ENCODE measurements around the gene MRPL20.
"Not testable (repeated sequence)": the region's sequence is repeated elsewhere in the genome, so short reads cannot be mapped to it uniquely, and the experiment has no call there.

MRPL20 gene

DNA sequence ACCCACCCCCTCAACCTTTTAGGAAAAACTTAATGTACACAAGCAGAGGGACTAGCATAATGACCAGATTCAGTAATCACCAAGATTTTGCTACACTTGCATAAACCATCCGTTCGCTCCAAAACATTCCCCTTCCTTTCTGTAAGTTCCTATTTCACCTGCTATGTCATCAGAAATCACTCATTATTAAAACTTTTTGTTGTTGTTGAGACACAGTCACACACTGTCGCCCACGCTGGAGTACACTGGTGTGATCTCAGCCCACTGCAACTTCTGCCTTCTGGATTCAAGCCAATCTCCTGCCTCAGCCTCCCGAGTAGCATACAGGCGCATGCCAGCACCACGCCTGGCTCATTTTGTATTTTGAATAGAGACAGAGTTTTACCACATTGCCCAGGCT is 3.4 kb downstream of the MRPL20 start:
- no peak for DNase-seq

DNA sequence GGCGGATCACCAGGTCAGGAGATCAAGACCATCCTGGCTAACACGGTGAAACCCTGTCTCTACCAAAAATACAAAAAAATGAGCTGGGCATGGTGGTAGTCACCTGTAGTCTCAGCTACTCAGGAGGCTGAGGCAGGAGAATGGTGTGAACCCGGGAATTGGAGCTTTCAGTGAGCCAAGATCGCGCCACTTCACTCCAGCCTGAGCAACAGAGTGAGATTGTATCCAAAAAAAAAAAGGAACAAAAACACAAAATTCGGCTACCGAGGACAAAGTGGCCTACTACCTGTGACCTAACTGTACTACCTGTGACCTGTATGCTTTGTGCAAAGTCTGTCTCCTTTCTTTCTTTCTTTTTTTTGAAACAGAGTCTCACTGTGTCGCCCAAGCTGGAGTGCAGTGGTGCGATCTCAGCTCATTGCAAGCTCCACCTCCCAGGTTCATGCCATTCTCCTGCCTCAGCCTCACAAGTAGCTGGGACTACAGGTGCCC is 4.1 kb downstream of the MRPL20 start:
- not testable (repeated sequence) for DNase-seq

DNA sequence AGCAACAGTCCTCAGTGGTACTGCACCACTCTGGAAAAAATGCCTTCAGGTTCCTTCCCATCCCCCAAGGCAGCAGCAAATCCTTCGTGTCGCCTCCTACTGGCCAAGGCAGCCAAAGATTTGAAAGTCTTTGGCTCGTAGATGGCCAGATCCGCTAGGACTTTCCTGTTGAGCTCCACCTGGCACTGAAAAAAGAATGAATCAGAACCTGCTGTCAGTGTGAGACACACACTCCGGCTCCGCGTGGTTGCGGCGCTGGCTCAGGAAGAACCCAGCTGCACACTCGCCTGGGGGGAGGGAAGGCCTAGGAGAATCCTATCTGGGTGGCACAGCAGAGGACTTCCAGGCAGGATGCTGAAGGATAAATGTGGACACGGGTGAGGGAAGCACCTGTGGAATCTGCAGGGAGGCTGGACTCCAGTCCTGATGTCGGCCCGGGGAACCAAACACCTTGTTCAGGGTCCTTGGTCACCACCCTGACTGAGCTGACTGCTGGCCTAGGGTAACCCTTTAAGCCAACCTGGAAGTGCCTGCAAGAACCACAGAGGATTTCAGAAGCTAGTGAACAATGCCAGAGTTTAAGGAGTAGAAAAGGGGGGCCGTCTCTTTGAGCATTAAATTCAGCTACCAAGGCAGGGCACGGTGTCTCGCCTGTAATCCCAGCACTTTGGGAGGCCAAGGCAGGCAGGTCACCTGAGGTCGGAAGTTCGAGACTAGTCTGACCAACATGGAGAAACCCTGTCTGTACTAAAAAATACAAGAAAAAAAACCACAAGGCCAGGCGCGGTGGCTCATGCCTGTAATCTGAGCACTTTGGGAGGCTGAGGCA is 4.8 kb downstream of the MRPL20 start:
- DNase-seq: no peak

DNA sequence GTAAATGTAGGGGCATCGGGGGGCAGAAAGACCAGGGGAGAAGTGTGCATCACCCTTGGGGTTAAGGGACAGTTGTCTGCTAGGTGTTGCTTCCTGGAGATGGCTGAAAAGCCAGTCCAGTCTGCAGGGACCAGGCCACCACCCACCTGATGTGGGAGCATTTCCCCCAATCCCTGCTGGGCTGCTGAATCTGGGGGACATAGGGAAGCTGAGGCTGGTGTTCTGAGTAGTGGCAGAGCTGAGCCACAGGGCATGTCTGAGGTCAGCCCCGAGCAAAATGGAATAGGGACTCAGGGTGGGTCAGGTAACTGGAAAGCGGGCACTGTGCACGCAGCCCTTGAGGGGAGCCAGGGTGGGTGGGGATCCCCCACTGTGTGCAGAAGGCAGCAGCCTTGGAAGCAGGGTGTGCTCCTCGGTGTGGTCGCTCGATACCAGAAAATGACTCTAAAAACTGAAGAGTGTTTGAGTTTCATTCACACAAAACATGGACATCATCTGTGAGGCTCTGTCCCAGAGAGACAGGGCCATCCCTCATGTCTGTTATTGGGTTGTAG is 5.6 kb downstream of the MRPL20 start:
- DNase-seq: no peak

DNA sequence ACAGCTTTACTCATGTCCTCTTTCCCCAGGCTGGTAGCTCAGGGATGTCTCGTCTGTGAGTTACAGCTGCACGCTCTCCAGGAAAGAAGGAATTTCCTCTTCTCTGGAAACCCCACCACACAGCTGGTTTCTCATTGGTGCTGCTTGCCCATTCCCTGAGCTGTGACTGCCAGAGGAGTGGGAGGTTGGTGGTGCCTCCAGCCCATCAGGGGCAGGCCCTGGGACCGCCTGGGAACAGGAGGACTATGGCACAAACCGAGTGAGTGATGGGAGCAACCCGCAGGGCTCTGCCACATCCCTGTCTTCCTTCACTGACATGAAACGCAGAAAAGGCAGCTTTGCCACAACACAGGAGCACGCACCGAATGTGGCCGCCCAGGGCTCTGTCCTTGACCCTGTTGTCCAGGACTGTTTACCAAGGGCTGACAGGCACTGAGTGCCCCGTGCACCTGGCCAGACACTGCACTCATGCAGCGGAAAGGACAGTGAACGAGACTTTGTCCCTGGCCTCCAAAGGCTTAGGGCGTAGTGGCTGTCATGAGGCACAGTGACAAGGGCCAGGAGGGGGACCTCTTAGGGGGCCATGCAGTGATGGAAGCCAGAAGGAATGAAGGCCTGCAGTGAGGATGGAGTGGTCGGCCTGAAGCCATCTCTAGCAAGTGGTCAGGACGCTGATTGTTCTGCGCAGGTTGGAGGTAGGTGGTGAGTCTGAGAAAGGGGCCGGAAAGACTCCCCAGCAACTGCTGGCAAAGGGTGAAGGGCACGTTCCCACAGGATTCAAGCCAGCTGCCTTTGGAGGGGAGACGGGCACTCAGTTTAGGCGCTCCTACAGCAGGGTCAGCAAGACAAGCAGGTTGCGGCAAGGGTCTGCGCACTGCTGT is 6.3 kb downstream of the MRPL20 start:
- no peak for DNase-seq

DNA sequence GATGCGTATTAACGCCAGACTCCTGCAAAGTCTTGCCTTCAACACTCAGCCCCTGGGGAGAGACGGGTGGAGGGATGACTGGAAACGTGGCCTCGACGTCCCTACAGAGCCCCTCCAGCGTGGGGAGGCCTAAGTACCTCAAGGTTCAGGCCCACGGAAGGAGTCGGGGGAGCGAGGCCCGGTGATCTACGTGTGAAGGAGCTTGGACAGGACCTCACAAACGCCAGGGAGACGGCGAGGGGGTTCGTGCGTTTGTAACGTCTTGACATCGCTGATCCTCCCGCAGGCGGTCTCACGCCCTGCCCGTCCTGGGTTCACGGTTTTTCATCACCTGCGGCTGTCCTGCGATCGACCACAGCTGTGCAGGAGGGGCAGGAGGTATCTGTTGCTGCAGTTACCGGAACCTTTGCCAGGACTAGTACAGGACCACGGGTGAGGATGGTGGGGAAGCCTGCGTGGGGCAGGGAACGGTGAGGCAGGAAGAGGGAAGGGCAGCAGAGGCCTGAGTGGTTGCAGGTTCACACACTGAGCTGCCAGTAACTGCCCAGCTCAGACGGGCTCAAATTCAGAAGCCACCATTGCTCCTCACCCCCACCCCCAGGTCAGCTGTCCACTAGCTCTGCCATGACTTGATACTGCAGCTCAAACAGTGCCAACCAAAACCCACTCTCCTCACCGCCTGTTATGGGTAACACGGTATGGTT is 7.1 kb downstream of the MRPL20 start:
- no peak for DNase-seq

DNA sequence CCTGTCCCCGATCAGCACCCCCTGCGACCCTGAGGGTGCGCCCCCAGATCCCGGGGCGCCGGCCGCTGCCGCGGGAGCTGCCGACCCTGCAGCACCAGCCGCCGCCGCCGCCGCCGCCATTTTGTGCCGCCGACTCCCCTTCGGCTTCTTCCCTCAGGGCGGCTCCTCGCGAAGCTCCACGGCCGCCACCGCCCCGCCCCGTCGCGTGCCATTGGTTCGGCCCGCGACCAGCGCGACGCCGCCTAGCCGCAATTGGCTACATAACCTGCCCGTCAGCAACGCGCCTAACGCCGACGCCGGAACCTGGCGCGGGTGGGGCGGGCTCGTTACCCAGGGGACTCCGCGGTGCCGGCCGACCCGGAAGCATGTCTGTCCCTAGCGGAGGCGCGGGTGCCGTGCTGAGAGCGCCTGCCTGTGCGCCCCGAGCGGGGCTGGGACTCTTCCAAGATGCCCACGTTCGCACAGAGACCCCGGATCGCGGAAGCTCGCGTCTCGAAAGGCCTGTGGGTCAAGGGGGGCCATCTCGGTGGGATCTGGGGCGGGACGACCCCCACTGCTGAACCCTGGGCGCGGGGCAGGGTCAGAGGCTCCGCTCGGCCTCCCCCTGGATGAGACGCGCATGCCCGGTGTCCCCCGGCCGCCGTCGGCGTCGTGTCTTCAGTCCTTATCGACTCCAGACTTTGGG is 7.8 kb downstream of the MRPL20 start, which contains the start of gene CCNL2:
CCNL2 (minus strand) TSS at position 149 of the 685 bp plus-strand sequence; CDS start at position 120, 29 bp downstream.
- DNase-seq: peak; percentile 94

DNA sequence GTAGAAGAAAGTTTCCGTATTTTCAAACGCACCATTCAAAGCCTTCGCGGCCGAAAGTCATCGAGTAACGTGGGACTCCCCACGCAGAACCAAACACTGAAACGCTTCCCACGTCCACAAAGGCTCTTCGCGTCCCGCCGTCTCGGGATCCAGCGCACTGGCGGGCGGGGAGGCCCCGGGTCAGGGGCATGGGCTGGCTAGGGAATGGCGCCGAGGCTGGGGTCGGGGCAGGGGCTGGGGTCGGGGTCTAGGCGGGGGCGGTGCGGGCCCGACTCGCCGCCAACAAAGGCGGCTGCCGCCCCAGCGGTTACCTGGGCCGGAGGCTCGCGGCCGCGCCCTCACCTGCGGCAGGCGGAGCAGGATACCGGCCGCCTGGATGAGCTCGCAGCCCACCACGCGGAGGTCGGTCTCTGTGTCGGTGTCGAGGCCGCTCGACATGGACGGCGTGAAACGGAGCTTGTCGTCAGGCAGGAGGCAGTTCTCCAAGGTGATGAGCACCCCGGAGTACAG is 8.4 kb downstream of the MRPL20 start:
- no peak for DNase-seq

DNA sequence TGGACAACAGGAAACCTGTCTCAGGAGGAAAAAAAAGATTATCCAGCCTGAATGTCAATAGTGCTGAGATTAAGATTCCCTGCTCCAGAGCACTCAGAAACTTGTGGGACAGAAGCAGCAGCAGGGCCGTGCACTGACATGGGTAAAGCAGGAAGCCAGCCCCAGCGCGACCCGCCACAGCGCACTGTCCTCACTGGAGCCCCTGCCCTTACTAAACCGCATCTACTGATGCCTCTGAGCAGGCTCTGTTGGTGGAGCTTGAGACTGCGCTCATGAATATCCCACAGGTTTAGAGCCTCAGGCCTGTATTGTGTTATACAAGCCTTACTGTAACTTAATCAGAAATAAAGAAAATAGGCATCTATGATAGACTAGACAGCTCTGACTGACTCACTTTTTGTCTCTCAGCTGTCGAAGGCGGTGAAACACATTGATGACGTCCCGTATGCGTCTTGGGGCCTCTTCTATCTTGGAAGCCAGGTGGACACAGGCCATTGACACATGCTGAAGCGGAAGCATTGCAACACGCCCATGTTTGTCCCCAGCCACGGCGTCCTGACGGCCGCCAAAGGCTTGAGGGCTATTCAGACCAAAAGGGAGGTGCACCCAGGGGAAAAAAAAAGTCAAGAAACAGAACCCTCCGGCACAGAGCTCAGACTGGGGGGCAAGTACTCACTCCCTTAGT is 9.1 kb downstream of the MRPL20 start:
- DNase-seq: no peak

DNA sequence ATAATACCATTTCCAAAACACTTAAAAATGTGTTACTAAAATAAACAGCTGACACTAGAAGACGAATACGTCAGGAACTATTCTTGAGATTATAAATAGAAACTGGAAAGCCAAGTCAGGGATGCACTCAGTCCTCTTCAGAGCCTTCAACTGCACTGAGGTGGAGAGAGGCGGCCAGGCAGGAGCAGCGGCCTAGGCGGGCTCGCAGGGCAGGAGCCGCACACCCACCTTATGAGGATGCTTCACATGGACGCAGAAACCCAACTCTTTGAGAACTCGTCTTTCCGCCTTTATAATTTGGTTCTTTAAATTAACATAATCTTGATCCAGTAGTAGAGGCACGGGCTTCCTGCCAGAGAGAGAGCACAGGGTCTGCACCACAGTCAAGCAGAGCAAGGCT is 11.9 kb downstream of the MRPL20 start:
- DNase-seq: no peak

DNA sequence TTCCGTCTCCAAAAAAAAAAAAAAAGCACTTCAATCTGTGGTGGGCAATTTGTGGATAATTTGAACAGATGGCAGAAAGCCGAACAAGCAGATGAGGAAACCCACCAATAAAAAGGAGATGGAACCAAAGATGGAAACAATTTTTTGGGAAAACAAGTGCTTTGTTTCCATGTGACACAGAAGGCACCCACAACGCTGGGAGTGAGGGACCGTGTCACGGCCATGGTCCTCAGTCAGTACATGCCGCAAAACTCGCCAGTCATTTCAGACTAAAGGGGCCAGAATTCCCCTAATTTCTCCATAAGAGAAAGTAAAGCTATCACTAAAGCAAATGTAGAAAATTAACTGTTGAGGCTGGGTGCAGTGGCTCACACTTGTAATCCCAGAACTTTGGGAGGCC is 13.0 kb downstream of the MRPL20 start:
- DNase-seq: no peak

DNA sequence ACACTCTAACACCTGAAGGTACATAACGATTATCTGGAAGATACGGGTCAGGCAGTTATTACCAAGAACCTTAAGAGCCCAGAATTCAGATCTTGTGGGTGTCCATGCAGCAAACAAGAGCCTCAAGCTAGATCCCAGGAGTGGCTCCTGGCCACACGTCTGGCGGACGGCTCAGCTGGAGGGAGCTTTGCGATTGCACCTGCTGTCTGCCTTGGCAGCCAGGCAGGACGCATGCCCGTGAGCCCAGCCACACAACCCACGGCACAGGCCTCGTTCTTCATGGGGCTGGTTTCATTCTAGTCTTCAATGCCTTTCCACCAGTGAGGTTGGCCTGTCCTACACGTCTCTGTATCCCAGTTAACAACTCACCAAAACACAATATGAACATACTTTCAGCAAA is 13.7 kb downstream of the MRPL20 start:
- no peak for DNase-seq

DNA sequence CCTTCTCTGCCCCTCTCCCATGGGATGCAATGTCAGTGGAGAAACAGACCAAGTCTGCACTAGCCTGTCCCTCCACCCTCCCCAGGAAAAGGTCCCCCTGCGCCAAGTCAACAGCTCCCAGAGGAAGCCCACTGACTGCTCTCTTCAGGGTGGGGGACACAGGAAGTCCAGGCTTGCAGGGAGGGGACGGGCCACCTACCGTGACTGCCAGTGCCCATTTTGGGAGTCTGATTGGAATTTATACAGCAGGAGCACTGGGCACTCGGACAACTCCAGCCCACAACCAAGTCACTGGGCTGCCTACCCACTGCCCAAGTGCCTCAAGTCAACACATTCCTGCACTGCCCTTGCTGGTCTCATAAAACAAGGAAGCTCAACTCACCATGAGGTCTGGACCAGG is 14.1 kb downstream of the MRPL20 start:
- no peak for DNase-seq

DNA sequence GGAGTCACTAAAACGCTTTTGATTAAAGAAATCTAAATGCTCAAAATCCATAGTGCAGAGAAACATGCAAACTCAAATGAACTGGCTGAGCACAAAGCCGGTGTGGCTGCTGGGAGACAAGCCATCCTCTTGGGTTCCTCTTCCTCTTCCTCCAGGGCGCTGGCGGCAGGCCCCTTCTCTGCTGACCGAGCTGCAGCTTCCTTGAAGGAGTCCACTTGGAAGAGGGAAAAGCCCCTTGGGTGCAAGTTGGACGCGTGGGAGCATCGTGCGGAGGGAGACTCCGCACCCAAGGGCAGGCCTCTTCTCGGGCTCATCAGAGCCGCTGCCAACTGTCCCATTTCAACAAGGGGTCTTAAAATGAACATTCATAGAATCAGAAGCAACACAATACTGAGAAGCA is 15.9 kb downstream of the MRPL20 start:
- no peak for DNase-seq

DNA sequence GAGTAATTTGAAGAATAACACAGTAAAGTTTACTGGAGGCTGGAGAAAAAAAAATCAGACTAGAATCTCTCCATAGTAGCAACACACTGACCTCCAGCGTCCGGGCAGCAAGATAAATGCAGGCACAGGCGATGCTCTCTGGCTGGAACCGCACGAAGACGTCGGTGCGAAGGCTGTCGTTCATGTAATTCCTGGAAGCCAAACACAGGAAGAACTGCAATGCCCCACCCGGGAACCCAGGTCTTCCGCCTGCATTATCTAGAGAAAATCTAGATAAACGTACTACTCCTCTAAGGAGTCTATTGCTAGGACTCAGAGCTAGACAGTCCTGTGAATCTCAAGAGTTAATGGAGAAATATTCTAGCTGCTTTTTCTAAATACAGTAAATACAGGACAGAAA is 16.4 kb downstream of the MRPL20 start:
- no peak for DNase-seq

DNA sequence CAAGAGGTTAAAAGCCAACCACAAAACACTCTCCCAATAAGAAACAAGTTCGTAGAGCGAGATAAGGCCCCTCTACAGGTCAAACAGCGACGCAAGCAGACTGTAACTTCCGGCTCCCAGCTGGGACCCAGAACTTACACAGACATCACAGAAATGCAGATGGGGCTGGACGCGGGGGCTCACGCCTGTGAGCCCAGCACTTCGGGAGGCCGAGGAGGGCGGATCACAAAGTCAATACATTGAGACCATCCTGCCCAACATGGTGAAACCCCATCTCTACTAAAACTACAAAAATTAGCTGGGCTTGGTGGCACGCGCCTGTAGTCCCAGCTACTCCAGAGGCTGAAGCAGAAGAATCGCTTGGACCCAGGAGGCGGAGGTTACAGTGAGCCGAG is 19.0 kb downstream of the MRPL20 start:
- no peak for DNase-seq

DNA sequence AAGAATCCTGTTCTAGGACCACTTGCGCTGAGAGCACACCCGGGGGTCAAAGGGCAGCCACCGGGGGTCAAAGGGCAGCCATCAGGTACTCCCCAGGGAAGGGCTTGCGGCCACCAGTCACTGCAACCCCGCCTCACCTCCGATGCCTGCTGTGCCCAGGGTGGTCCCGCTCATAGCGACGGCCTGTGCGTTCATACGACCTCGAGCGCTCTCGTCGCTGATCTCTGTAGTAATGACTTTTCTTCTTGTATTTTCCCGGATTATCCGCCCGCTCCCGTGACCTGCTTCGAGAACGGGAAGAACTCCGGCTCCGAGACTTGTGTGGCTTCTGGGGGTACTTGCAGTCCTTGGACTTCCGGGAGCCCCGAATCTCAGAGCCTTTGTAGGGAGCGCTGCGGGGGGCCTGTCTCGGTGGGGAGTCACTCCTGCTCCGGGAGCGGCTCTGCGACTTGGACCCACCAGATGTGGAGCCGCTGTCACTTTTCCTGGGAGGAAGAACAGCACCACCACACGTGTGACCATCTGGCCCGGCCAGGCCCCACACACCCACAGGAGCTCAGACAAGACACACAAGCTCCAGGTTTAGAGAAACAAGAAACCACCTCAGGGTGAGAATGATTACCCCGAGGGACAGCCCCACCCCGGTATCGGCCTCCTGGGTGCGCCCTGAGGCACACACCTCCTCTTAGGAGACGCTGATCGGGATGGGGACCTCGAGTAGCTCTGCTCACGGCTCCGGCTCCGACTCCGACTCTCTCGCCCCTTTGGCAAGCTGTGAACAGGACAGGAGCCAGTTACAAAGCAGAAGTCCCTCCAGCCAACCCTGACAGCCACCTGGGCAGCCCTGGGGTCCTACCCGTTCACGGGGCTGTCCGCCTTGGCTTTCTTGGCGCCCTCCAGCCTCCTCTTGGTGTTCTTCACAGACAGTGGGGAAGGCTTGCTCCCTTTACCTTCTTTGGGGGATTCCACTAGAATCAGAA is 19.7 kb downstream of the MRPL20 start:
- DNase-seq: no peak

DNA sequence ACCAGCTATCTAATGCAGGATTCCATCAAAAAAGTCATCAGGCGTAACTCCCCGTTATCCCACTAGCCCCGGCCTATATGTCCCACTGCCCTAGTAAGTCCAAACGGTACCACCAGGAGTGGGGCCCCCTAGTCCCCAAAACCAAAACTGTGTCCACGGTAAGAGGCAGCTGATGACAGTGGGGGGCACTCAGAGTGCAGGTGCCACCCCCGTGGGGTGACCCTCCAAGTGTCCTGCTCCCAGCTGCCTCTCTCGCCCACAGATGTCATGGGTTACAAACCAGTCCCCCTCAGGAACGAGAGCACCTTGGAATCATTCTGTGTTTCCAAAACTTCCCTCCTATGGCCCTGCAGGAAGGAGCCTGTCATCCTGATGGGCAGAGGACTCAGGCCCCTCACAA is 21.2 kb downstream of the MRPL20 start:
- no peak for DNase-seq

DNA sequence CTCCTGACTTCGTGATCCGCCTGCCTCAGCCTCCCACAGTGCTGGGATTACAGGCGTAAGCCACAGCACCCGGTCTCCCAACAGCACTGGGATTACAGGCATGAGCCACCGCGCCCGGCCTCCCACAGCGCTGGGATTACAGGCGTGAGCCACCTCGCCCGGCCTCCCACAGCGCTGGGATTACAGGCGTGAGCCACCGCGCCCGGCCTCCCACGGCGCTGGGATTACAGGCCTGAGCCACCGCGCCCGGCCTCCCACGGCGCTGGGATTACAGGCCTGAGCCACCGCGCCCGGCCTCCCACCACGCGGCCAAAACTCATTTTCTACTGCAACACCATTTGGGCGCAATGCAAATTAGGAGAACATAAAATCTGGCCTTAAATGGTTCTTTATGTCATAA is 21.8 kb downstream of the MRPL20 start:
- not testable (repeated sequence) for DNase-seq

DNA sequence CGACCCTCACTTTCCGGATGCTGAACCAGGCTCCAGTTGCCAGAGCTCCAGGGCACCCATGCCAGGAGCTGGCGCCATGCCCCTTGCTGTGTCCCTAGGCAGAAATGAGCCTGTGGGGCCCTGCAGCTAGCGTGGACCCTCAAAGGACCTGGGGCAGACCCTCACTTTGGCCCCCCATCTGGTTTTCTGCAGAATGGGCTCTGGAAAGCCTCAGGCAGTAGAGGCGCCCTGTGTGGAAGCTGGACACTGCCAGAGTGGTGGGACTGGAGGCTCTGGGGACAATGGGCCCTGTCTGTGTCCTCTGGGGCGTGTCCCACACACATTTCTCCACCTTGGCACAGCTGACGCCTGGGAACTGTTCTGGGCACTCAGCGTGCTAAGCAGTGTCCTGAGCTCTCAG is 25.8 kb downstream of the MRPL20 start:
- DNase-seq: no peak

Data from NCI-H2029 (cell line).